Measurements from ENCODE around the gene POU6F1.

POU6F1 gene

GRCh38 chr12:51160814-51161459, 56.9 kb downstream of the POU6F1 start:
- Histone ChIP-seq H3K27me3 (no peaks in the 10 kb centered on the region), H3K36me3 (peaks cover 5% of the 10 kb centered on the region), H3K4me3 (ENCODE audit: low read depth, low read length) (no peak overlapping the region), H3K9me3 (no peaks in the 10 kb centered on the region), H3K4me1 (no peaks in the 10 kb centered on the region)
- TF ChIP-seq CTCF (IDR thresholded peaks at IDR 0.05; ENCODE audit: low read depth, low read length) = no peak
- no peak for DNase-seq

DNA sequence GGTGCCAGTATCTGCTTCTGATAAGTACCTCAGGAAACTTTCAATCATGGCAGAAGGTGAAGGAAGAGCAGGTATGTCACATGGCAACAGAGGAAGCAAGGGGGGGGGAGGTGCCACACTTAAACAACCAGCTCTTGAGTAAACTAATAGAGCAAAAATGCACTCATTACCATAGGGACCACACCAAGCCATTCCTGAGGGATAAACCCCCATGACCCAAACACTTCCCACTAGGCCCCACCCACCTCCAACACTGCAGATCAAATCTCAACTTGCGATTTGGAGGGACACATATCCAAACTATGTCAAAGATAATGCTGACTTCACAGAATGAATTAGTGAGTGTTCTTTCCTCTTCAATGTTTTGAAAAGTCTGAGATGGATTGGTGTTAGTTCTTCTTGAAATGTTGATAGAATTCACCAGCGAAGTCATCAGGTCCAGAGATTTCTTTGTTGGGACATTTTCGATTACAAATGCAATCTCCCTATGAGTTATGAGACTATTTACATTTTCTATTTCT, 61.6 kb downstream of the POU6F1 start:
- no peak for TF ChIP-seq CTCF (IDR thresholded peaks at IDR 0.05; ENCODE audit: low read depth, low read length)
- no peak for DNase-seq
- Histone ChIP-seq H3K36me3 (peaks cover 5% of the 10 kb centered on the region), H3K9me3 (no peaks in the 10 kb centered on the region), H3K27me3 (no peaks in the 10 kb centered on the region), H3K4me1 (no peaks in the 10 kb centered on the region), H3K4me3 (ENCODE audit: low read depth, low read length) (no peak overlapping the region)

DNA sequence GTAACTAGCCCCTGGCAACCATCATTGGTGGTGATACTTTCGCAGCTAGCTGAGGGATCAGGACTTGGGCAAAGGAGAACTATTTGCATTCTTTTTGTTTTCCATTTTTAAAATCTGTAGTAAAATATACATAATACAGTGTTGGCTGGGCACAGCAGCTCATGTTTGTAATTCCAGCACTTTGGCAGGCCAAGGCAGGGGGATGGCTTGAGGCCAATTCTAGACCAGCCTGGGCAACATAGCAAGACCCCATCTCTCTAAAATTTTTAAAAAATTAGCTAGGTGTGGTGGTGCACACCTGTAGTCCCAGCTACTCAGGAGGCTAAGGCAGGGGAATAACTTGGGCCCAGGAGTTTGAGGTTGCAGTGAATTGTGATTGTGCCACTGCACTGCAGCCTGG, 64.9 kb downstream of the POU6F1 start:
- Histone ChIP-seq H3K4me3 (ENCODE audit: low read depth, low read length) (no peak overlapping the region), H3K9me3 (no peaks in the 10 kb centered on the region), H3K4me1 (no peaks in the 10 kb centered on the region), H3K27me3 (no peaks in the 10 kb centered on the region), H3K36me3 (peaks cover 3% of the 10 kb centered on the region; the same call in 1 of the 2 replicates)
- no peak for DNase-seq
- no peak for TF ChIP-seq CTCF (IDR thresholded peaks at IDR 0.05; ENCODE audit: low read depth, low read length)

DNA sequence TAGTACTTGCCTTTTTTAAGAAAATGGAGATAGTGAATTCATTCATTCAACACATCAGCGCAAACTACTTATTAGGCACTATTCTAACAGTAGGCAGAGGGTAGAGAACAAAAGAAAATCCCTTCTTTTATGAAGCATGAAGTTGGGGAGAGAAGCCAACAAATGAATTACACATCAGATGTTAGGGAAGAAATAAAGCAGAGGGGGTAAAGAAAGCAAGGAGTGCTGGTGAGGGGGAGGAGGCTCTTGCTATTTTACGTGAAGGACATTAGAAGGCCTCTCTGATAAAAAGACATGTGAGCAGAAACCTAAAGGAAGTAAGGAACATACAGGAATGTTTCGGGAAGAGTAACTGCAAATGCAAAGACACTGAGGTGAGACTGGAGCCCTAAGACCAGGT, 67.1 kb downstream of the POU6F1 start:
- H3K27me3 ChIP-seq = no peaks in the 10 kb centered on the region
- H3K36me3 ChIP-seq = no peaks in the 10 kb centered on the region; the same call in 1 of the 2 replicates
- TF ChIP-seq CTCF (IDR thresholded peaks at IDR 0.05; ENCODE audit: low read depth, low read length) = no peak
- no peaks in the 10 kb centered on the region for H3K9me3 ChIP-seq
- DNase-seq = no peak
- no peaks in the 10 kb centered on the region for H3K4me1 ChIP-seq
- H3K4me3 ChIP-seq (ENCODE audit: low read depth, low read length) = no peak overlapping the region

GRCh38 chr12:51147309-51147708, 70.6 kb downstream of the POU6F1 start:
- Histone ChIP-seq H3K4me1 (no peaks in the 10 kb centered on the region), H3K9me3 (no peaks in the 10 kb centered on the region), H3K4me3 (ENCODE audit: low read depth, low read length) (no peak overlapping the region), H3K36me3 (no peaks in the 10 kb centered on the region), H3K27me3 (no peaks in the 10 kb centered on the region)
- no peak for TF ChIP-seq CTCF (IDR thresholded peaks at IDR 0.05; ENCODE audit: low read depth, low read length)
- DNase-seq = no peak

DNA sequence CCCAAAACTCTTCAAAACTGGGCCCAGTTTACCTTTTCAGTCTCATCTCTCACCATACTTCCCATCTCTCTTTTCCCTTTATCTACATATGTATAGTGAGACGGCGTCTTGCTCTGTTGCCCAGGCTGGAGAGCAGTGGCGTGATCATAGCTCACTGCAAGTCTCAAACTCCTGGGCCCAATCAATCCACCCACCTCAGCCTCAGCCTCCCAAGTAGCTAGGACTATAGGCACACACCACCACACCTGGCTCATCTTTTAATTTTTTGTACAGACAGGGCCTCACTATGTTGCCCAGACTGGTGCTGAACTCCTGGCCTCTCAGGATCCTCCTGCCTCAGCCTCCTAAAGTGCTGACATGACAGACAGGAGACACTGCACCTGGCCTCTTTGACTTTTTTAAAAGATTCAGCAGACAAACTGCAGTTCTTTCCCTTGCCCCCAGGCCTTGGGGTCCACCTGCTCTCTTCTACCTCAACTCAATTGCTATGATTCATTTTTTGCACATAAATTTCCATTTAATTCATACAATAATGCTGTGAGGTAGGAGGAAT, 78.5 kb downstream of the POU6F1 start:
- no peak for DNase-seq
- Histone ChIP-seq H3K36me3 (peaks cover 11% of the 10 kb centered on the region), H3K9me3 (no peaks in the 10 kb centered on the region), H3K27me3 (no peaks in the 10 kb centered on the region), H3K4me3 (ENCODE audit: low read depth, low read length) (no peak overlapping the region), H3K4me1 (no peaks in the 10 kb centered on the region)
- TF ChIP-seq CTCF (IDR thresholded peaks at IDR 0.05; ENCODE audit: low read depth, low read length) = no peak
